Epithelial cell of esophagus (primary cell): ENCODE measurements around the gene GOLGA8J.
"Not testable (repeated sequence)": the region's sequence is repeated elsewhere in the genome, so short reads cannot be mapped to it uniquely, and the experiment has no call there.

Source experiments
- DNase-seq: peaks from one replicate; pipeline ENCODE4 v3.0.0; 2010; ENCODE audit warnings: low read depth
- H3K4me3 ChIP-seq: 2 replicates; pipeline ENCODE4 v1.5.1; 2011; ENCODE audit warnings: mild to moderate bottlenecking, low read length, control low read depth
- TF ChIP-seq, protein P1 (sequence below): IDR thresholded peaks from 2 replicates; pipeline ENCODE4 v1.5.1; 2011; ENCODE audit warnings: low read depth, mild to moderate bottlenecking, low read length, control low read depth, inconsistent platforms; ENCODE audit not compliant: insufficient read depth; ENCODE audit errors: missing control alignments

Gene GOLGA8J

DNA sequence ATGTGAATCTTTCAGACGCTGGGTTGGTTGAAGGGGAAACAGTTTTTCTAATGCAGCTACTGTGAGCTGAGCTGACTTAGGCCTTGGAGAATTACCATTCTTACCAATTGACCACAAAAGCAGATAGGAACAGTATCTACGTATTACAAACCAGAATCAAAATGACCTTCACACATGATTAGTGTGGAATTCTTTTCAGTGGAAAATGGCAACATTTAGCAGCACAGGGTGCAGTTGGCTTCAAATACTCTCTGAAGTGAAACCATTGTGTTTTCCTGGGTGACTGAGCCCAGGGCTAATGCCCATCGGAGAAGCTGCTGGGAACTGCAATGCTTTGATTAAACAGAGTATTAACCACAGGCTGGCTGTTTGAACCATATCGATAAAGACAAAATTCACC, 40.2 kb upstream of the GOLGA8J start:
- H3K4me3 ChIP-seq = no peak overlapping the region
- TF ChIP-seq, protein P1, sequence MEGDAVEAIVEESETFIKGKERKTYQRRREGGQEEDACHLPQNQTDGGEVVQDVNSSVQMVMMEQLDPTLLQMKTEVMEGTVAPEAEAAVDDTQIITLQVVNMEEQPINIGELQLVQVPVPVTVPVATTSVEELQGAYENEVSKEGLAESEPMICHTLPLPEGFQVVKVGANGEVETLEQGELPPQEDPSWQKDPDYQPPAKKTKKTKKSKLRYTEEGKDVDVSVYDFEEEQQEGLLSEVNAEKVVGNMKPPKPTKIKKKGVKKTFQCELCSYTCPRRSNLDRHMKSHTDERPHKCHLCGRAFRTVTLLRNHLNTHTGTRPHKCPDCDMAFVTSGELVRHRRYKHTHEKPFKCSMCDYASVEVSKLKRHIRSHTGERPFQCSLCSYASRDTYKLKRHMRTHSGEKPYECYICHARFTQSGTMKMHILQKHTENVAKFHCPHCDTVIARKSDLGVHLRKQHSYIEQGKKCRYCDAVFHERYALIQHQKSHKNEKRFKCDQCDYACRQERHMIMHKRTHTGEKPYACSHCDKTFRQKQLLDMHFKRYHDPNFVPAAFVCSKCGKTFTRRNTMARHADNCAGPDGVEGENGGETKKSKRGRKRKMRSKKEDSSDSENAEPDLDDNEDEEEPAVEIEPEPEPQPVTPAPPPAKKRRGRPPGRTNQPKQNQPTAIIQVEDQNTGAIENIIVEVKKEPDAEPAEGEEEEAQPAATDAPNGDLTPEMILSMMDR = no peak
- no peak for DNase-seq

DNA sequence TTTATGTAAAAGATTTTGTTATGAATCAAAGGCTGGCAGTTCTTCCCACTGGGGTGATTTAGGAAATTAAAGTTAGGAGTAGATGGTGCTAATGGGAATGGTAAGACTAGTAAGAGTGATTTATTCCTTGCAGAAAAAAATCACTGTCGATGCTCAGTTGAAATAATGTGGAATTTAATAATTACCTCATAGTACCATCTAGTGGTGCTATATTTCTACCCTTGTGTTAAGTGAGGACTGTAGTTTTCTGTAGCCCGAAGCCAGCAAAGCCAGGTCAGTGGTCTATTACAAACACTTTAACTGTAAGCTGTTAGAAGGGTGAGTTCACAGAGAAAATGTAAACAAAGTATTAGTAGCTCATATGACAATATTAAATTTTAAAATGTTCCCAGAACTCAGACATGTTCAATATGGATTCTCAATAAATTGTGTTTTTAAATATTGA, 39.5 kb upstream of the GOLGA8J start:
- no peak overlapping the region for H3K4me3 ChIP-seq
- peak; percentile 49 for DNase-seq
- TF ChIP-seq, protein P1 = peak; percentile 44

DNA sequence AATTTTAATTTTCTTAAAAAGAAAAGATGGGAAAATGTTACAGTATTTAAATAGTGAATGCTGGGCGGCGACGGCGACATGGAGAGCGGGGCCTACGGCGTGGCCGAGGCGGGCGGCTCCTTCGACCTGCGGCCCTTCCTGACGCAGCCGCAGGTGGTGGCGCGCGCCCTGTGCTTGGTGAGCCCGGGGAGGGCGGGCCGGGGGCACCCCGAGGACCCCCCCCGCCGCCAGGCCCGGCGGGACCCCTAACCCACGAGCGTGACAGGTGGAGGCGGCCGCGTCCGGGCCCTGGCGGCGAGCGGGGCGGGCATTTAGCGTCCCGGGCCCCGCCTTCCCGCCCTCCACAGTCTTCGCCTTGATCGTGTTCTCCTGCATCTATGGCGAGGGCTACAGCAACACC, 38.4 kb upstream of the GOLGA8J start:
- H3K4me3 ChIP-seq = no peak overlapping the region
- no peak for DNase-seq
- TF ChIP-seq, protein P1 = no peak

DNA sequence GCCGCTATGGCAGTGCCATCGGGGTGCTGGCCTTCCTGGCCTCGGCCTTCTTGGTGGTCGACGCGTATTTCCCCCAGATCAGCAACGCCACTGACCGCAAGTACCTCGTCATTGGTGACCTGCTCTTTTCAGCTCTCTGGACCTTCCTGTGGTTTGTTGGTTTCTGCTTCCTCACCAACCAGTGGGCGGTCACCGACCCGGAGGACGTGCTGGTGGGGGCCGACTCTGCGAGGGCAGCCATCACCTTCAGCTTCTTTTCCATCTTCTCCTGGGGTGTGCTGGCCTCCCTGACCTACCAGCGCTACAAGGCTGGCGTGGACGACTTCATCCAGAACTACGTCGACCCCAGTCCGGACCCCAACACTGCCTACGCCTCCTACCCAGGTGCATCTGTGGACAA, 37.9 kb upstream of the GOLGA8J start:
- not testable (repeated sequence) for DNase-seq, H3K4me3 ChIP-seq

DNA sequence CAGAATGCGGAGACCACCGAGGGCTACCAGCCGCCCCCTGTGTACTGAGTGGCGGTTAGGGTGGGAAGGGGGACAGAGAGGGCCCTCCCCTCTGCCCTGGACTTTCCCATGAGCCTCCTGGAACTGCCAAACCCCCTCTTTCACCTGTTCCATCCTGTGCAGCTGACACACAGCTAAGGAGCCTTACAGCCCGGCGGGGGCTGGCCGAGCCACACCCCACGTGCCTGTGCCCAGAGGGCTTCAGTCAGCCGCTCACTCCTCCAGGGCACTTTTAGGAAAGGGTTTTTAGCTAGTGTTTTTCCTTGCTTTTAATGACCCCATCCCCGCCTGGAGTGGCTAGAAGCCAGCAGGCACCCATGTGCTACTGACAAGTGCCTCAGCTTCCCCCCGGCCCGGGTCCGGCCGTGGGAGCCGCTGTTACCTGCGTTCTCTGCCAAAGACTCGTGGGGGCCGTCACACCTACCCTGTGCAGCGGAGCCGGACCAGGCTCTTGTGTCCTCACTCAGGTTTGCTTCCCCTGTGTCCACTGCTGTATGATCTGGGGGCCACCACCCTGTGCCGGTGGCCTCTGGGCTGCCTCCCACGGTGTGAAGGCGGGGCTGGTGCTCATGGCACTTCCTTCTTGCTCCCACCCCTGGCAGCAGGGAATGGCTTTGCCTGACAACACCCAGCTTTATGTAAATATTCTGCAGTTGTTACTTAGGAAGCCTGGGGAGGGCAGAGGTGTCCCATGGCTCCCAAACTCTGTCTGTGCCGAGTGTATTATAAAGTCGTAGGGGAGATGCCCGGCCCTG, 37.3 kb upstream of the GOLGA8J start:
- not testable (repeated sequence) for H3K4me3 ChIP-seq

DNA sequence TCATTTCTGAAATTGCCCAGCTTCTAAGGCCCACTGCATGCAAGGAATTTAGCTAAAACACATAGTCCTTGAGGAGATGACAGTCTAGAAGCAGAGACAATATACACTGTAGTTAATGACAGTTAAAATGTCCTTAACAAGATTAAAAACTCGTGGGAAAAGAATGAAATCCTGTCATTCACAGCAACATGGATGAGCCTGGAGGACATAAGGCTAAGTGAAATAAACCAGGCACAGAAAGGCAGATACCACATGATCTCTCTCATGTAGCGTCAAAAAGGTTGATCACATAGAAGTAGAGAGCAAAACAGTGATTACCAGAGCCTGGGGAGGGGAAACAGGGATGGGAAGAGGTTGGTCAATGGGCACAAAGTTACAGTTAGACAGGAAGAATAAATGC, 36.3 kb upstream of the GOLGA8J start:
- TF ChIP-seq, protein P1 = no peak
- H3K4me3 ChIP-seq = no peak overlapping the region
- DNase-seq = no peak

More for the DNA sequence above, 37.3 kb upstream of the GOLGA8J start:
- DNase-seq = not testable (repeated sequence)

DNA sequence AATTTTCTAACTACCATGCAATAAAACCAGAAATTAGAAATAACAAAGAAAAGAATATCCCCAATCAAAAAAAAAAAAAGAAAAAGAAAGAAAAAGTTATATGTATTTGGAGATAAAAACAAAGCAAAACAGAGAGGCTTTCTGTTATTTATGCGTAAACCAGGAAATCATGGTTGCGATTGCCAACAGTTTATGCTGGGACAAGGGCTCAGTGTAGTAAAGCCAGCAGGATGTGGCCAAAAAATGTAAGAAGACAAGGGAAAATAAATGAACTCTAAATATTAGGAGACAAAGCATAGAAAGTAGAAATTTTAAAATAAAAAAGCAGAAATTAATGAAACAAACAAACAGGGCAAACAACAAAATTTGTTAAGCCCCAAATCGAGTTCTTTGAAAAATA, 27.2 kb upstream of the GOLGA8J start:
- H3K4me3 ChIP-seq = no peak overlapping the region
- TF ChIP-seq, protein P1 = no peak
- no peak for DNase-seq

DNA sequence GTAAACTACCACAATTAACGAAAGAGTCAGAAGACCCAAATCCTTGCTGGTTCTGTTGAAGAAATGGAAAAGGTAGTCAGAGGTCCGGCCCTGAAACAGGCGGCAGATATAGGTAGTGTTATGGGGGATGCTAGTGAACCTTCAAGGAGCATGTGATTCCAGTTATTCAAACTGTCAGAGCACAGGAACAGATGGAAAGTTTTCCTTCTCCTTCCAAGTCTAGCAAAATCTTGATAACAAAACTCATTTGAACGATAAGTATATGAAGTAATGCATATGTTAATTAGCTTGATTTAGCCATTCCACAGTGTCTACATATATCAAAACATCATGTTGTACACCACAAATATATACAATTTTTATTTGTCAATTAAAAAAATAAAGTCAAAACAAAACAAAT, 26.6 kb upstream of the GOLGA8J start:
- TF ChIP-seq, protein P1 = no peak
- H3K4me3 ChIP-seq = no peak overlapping the region
- DNase-seq = no peak
